Activated CD8-positive, alpha-beta T cell treated with anti-CD3 and anti-CD28 coated beads for 36 hours (primary cell): Measurements from ENCODE around the gene CLDN2. TPM values are rescaled to one million over a fixed set of nuclear protein-coding genes. Genes with fewer than 3 reads are reported as not detected.

Source experiments
- ATAC-seq: fragments of 200-7000 bp; cut with Tn5 transposase; one replicate; pipeline ENCODE4 v1.10.0; 2021; ENCODE audit warnings: mild to moderate bottlenecking, moderate library complexity
- CTCF ChIA-PET: fragments of 350-600 bp; sonication (Branson Sonifier 250); formaldehyde crosslinking; loops from one replicate; lab custom pipeline; 2021; ENCODE audit warnings: antibody characterized with exemption; lab: Charles Lee
- POLR2A ChIA-PET: fragments of 350-600 bp; sonication (Branson Sonifier 250); formaldehyde crosslinking; loops from one replicate; lab custom pipeline; 2021; ENCODE audit warnings: antibody characterized with exemption; lab: Charles Lee
- DNase-seq: peaks from one replicate; pipeline ENCODE4 v3.0.0-alpha.2; 2020
- H3K27ac Mint-ChIP-seq: one replicate; pipeline ENCODE4 v1.8.0; 2021; ENCODE audit warnings: mild to moderate bottlenecking, mixed read lengths
- H3K27me3 Mint-ChIP-seq: one replicate; pipeline ENCODE4 v1.8.0; 2021; ENCODE audit warnings: mixed read lengths
- H3K36me3 Mint-ChIP-seq: one replicate; pipeline ENCODE4 v1.8.0; 2021; ENCODE audit warnings: low read depth, mixed read lengths
- H3K4me1 Mint-ChIP-seq: one replicate; pipeline ENCODE4 v1.8.0; 2021; ENCODE audit warnings: low read depth, mixed read lengths
- H3K4me3 Mint-ChIP-seq: one replicate; pipeline ENCODE4 v1.8.0; 2021; ENCODE audit warnings: mild to moderate bottlenecking, moderate library complexity, mixed read lengths
- H3K9me3 Mint-ChIP-seq: one replicate; pipeline ENCODE4 v1.8.0; 2021; ENCODE audit warnings: mixed read lengths
- CTCF ChIP-seq: fragments of 200-600 bp; IDR thresholded peaks from one replicate; pipeline ENCODE4 v1.8.0; 2022; ENCODE audit warnings: antibody characterized with exemption, mild to moderate bottlenecking
- intact Hi-C: fragments of 100-400 bp; cut with micrococcal nuclease; formaldehyde crosslinking; loops from one replicate; pipeline ENCODE4 v1.10.0; 2022
- total RNA-seq, 2 experiments: library from RNA; stranded (reverse); gene quantifications; one replicate each; pipeline ENCODE4 v1.2.3, GENCODE V29; 2021

The CLDN2 gene
- total RNA-seq, 2 experiments from 2014 or later: not detected

- H3K36me3 Mint-ChIP-seq: no peaks in the 10 kb centered on the region
- H3K4me1 Mint-ChIP-seq: no peaks in the 10 kb centered on the region
- ChIA-PET POLR2A (no interaction called here), CTCF (interaction anchor here (0.7 to 1.9 kb wide), 10 partner anchors 9 to 101 kb away, joined by 3 to 7 read pairs (median 3); partner anchors contain the start of gene MORC4)
- no peaks in the 10 kb centered on the region for H3K9me3 Mint-ChIP-seq
- DNase-seq: peak; percentile 7
- no peak overlapping the region for H3K4me3 Mint-ChIP-seq
- intact Hi-C loops: loop anchor here (5.0 to 10.0 kb wide), 2 partner anchors 54 to 526 kb away; no protein-coding TSS in a partner anchor
- no peak for TF ChIP-seq CTCF
- H3K27me3 Mint-ChIP-seq: no peaks in the 10 kb centered on the region
- peak; percentile 53 for ATAC-seq
- no peak overlapping the region for H3K27ac Mint-ChIP-seq
These were observed 21.7 kb upstream of the CLDN2 start for GRCh38 chrX:106898462-106898861.

GRCh38 chrX:106899276-106899675, 20.9 kb upstream of the CLDN2 start:
- no peaks in the 10 kb centered on the region for H3K9me3 Mint-ChIP-seq
- no peak for ATAC-seq
- no peak overlapping the region for H3K27ac Mint-ChIP-seq
- intact Hi-C loops: loop anchor here (5.0 to 10.0 kb wide), 2 partner anchors 53 to 526 kb away; no protein-coding TSS in a partner anchor
- TF ChIP-seq CTCF: no peak
- DNase-seq: no peak
- no peaks in the 10 kb centered on the region for H3K4me1 Mint-ChIP-seq
- H3K4me3 Mint-ChIP-seq: no peak overlapping the region
- H3K27me3 Mint-ChIP-seq: no peaks in the 10 kb centered on the region
- H3K36me3 Mint-ChIP-seq: no peaks in the 10 kb centered on the region
- ChIA-PET CTCF (interaction anchor here (0.7 to 1.9 kb wide), 9 partner anchors 9 to 100 kb away, joined by 3 to 7 read pairs (median 3); partner anchors contain the start of gene MORC4), POLR2A (no interaction called here)

- no peaks in the 10 kb centered on the region for H3K27me3 Mint-ChIP-seq
- no peaks in the 10 kb centered on the region for H3K4me1 Mint-ChIP-seq
- H3K9me3 Mint-ChIP-seq: no peaks in the 10 kb centered on the region
- no peak for TF ChIP-seq CTCF
- intact Hi-C loops: loop anchor here (5.0 to 10.0 kb wide), 2 partner anchors 52 to 525 kb away; no protein-coding TSS in a partner anchor
- no peak overlapping the region for H3K27ac Mint-ChIP-seq
- ChIA-PET CTCF (no interaction called here), POLR2A (no interaction called here)
- no peak for DNase-seq
- H3K4me3 Mint-ChIP-seq: no peak overlapping the region
- no peak for ATAC-seq
- H3K36me3 Mint-ChIP-seq: no peaks in the 10 kb centered on the region
These were observed 20.4 kb upstream of the CLDN2 start for GRCh38 chrX:106899841-106900240.

GRCh38 chrX:106901341-106901740, 18.9 kb upstream of the CLDN2 start:
- POLR2A ChIA-PET: no interaction called here
- Mint-ChIP-seq H3K27me3 (no peaks in the 10 kb centered on the region), H3K36me3 (no peaks in the 10 kb centered on the region), H3K4me3 (no peak overlapping the region), H3K9me3 (no peaks in the 10 kb centered on the region), H3K4me1 (no peaks in the 10 kb centered on the region), H3K27ac (no peak overlapping the region)
- intact Hi-C loops: no loop called here
- TF ChIP-seq CTCF: no peak
- CTCF ChIA-PET: no interaction called here
- DNase-seq (no peak), ATAC-seq (no peak)

GRCh38 chrX:106901781-106902219, 18.4 kb upstream of the CLDN2 start:
- CTCF ChIA-PET: no interaction called here

More at GRCh38 chrX:106901781-106902219, 18.4 kb upstream of the CLDN2 start:
- POLR2A ChIA-PET: no interaction called here
- H3K36me3 Mint-ChIP-seq: no peaks in the 10 kb centered on the region
- no peak overlapping the region for H3K4me3 Mint-ChIP-seq
- H3K27me3 Mint-ChIP-seq: no peaks in the 10 kb centered on the region
- DNase-seq (no peak), ATAC-seq (no peak)
- no peak overlapping the region for H3K27ac Mint-ChIP-seq
- no peaks in the 10 kb centered on the region for H3K9me3 Mint-ChIP-seq
- intact Hi-C loops: no loop called here
- H3K4me1 Mint-ChIP-seq: no peaks in the 10 kb centered on the region
- TF ChIP-seq CTCF: no peak
